ENCODE results near the gene SHB.

The SHB gene

DNA sequence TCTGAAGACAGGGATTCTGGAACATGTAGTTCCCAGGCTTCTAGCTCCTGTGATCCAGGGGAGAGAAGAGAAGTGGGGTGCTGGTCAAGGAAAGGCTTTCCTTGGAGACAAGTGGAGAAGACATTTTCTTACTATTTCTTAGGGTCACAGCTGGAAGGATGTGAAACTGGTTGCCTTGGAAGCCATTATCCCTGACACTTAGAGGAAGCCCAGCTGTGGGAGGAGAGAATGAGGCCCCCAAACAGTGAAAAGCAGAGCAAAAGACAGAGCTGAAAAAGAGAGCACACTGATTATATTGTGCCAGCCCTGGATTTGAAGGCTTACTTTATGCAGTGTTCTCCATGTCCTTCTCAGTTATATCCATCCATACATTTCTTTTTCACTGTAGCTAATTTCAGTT lies 17.5 kb upstream of the SHB start:
- Histone ChIP-seq H3K9me3 (ENCODE audit: control insufficient read depth, insufficient read depth, low read depth, low read length) (no peaks in the 10 kb centered on the region), H3K4me1 (ENCODE audit: control insufficient read depth, insufficient read depth, low read length) (peaks cover 15% of the 10 kb centered on the region), H3K4me3 (ENCODE audit: low read depth, low read length) (no peak overlapping the region), H3K9ac (ENCODE audit: low read length) (no peak overlapping the region), H3K27me3 (ENCODE audit: control insufficient read depth, insufficient read depth, low read length) (no peaks in the 10 kb centered on the region), H3K36me3 (ENCODE audit: control insufficient read depth, insufficient read depth, low read length) (no peaks in the 10 kb centered on the region), H3K27ac (ENCODE audit: low read depth, low read length) (no peak overlapping the region)

DNA sequence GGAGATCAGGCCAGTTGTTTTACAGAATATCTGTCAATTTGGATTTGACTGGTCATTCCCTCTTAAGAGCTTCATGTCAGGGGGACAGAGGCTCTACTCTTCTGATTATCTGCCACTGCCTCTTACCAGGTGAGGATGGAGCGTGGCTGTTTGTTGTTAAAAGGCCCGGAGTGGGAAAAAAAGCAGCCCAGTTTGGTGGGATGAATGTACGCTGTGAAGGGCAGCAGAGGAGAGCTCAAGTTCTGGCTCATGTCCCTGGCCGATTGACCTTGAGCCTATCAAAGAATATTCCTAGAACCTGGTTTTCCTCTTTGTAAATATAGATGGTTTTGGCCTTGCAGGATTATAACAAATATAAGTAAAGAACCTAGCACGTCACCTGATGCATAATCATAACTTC lies 16.3 kb upstream of the SHB start:
- Histone ChIP-seq H3K9ac (ENCODE audit: low read length) (no peak overlapping the region), H3K4me1 (ENCODE audit: control insufficient read depth, insufficient read depth, low read length) (peaks cover 15% of the 10 kb centered on the region), H3K27ac (ENCODE audit: low read depth, low read length) (no peak overlapping the region), H3K27me3 (ENCODE audit: control insufficient read depth, insufficient read depth, low read length) (no peaks in the 10 kb centered on the region), H3K9me3 (ENCODE audit: control insufficient read depth, insufficient read depth, low read depth, low read length) (no peaks in the 10 kb centered on the region), H3K4me3 (ENCODE audit: low read depth, low read length) (no peak overlapping the region), H3K36me3 (ENCODE audit: control insufficient read depth, insufficient read depth, low read length) (no peaks in the 10 kb centered on the region)

DNA sequence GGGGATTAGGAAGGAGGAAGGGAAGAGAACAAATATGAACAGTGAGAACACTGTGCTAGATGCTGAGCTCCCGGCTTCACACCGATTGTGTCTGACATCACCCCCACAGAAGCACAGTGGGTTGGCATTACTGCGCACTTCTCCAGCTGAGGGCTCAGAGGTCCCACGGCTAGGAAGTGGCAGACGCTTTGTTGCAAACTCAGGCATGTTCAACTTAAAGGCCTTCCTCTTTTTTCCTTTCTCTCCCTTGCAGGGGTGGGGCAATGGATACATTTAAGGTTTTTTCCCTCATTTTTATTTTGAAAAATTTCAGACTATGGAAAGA lies 15.5 kb upstream of the SHB start:
- no peaks in the 10 kb centered on the region for H3K27me3 ChIP-seq (ENCODE audit: control insufficient read depth, insufficient read depth, low read length)

DNA sequence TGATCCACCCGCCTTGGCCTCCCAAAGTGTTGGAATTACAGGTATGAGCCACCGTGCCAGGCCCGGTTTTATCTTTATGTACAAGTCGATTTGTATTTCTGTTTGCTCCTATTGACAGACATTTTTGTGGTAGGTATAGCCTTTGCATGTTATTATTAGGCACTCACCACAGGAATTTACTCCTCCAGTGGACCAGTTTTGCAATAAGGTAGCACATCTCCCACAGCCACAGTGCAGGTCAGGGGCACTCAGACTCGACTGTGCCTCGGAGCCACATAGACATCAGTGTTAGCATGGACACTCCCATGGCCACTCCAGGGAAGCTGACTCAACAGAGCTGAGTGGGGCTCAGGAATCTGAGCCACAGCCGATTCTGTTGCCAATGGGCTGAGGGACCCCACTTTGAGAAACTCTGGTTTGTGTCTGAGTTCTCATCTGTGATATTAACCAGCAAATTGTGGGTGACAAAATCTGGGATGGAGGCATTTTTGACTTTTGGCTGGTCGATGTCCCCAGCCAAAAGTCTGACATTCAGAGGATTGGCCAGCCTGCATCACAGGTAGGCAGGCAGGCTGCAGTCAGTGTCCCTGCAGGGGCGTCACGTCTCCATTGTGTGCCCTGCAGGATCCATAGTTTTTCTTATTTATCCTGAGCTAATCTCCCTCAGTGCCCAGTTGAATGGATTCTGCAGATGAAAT lies 15.0 kb upstream of the SHB start:
- Histone ChIP-seq H3K36me3 (ENCODE audit: control insufficient read depth, insufficient read depth, low read length) (no peaks in the 10 kb centered on the region), H3K4me1 (ENCODE audit: control insufficient read depth, insufficient read depth, low read length) (peaks cover 14% of the 10 kb centered on the region), H3K27ac (ENCODE audit: low read depth, low read length) (no peak overlapping the region)

More for the DNA sequence above, 15.5 kb upstream of the SHB start:
- no peaks in the 10 kb centered on the region for H3K9me3 ChIP-seq (ENCODE audit: control insufficient read depth, insufficient read depth, low read depth, low read length)
- no peak overlapping the region for H3K9ac ChIP-seq (ENCODE audit: low read length)
- no peak overlapping the region for H3K4me3 ChIP-seq (ENCODE audit: low read depth, low read length)
- H3K4me1 ChIP-seq (ENCODE audit: control insufficient read depth, insufficient read depth, low read length): peaks cover 11% of the 10 kb centered on the region
- no peaks in the 10 kb centered on the region for H3K36me3 ChIP-seq (ENCODE audit: control insufficient read depth, insufficient read depth, low read length)
- H3K27ac ChIP-seq (ENCODE audit: low read depth, low read length): no peak overlapping the region

DNA sequence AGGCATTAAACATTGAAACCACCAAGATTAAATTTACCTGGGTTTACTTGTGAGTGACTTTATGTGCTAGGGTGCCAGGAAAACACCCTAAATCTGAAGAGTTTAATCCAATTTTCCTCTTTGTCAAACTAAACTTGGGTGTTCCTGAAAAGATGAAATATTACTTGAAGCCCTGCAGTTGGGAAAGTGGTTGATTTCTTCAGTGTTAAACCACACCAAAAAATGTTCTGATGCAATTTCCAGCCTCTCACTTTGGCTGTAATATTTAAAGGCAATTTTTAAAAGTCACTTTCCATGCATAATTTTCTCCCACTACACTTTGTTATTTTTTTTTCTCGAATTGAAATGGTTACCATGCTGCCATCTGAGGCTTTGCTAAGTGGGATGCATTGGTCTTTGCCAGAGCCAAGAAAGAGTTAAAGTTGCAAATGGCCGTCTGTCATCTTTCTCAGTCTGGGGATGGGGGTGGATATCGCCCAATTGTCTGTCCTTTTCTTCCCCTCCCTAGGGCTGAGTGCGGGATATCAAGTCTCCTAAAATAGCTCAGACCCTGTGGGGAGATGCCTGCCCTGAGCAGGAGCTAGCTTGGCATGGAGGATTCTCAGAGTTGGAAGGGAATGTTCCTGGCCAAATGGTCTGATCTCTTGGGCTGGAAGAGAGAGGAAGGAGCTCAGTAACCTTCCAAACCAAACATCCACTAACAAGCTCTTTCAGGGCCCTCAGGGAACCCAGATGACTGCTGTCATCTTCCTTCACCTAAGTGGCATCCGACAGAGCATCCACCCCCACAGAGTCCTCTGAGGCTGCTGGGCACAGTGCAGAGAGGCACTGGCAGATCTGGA lies 13.6 kb upstream of the SHB start:
- peaks cover 16% of the 10 kb centered on the region for H3K4me1 ChIP-seq (ENCODE audit: control insufficient read depth, insufficient read depth, low read length)
- no peak overlapping the region for H3K9ac ChIP-seq (ENCODE audit: low read length)
- no peak overlapping the region for H3K4me3 ChIP-seq (ENCODE audit: low read depth, low read length)
- H3K27ac ChIP-seq (ENCODE audit: low read depth, low read length): no peak overlapping the region
- H3K9me3 ChIP-seq (ENCODE audit: control insufficient read depth, insufficient read depth, low read depth, low read length): no peaks in the 10 kb centered on the region
- H3K27me3 ChIP-seq (ENCODE audit: control insufficient read depth, insufficient read depth, low read length): no peaks in the 10 kb centered on the region
- H3K36me3 ChIP-seq (ENCODE audit: control insufficient read depth, insufficient read depth, low read length): no peaks in the 10 kb centered on the region

More for the DNA sequence above, 15.0 kb upstream of the SHB start:
- Histone ChIP-seq H3K27me3 (ENCODE audit: control insufficient read depth, insufficient read depth, low read length) (no peaks in the 10 kb centered on the region), H3K9me3 (ENCODE audit: control insufficient read depth, insufficient read depth, low read depth, low read length) (no peaks in the 10 kb centered on the region), H3K4me3 (ENCODE audit: low read depth, low read length) (no peak overlapping the region), H3K9ac (ENCODE audit: low read length) (no peak overlapping the region)

DNA sequence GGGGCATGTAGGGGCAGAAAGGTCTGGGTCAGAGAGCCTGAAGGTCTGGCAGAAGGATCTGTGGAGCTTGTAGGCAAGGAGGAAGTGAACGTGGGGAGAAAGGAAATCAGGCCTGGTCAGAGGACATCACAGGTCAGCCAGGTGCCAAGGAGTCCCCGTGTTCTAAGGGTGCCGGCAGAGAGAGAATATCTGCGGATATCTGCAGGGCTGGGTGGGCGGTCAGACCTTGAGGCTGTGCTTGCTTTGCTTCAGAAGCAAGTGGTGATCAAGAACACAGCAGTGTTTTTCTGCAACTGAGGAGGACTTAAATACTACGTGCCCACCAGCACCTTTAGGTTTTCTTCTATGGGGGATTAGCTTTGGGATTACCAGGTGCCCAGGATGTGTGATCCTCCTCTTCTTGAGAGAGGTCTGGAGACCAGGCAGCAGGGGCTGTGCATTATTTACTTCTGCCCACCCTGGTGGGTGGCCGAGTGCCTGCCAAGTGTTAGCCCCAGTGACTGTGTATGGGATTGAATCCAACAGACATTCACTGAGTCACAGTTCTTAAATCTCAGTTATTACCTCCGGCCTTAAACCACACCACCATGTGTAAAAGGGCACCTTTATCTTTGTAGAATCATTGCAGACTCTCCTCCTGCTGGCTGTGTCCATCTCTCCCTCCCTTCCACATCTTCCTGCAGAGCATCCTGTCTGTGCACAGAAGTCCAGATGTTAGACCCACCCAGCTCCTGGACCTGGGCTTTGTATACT lies 12.5 kb upstream of the SHB start:
- H3K36me3 ChIP-seq (ENCODE audit: control insufficient read depth, insufficient read depth, low read length): no peaks in the 10 kb centered on the region
- no peak overlapping the region for H3K27ac ChIP-seq (ENCODE audit: low read depth, low read length)
- H3K9ac ChIP-seq (ENCODE audit: low read length): no peak overlapping the region
- H3K4me3 ChIP-seq (ENCODE audit: low read depth, low read length): no peak overlapping the region
- no peaks in the 10 kb centered on the region for H3K27me3 ChIP-seq (ENCODE audit: control insufficient read depth, insufficient read depth, low read length)
- no peaks in the 10 kb centered on the region for H3K9me3 ChIP-seq (ENCODE audit: control insufficient read depth, insufficient read depth, low read depth, low read length)
- H3K4me1 ChIP-seq (ENCODE audit: control insufficient read depth, insufficient read depth, low read length): peaks cover 16% of the 10 kb centered on the region

DNA sequence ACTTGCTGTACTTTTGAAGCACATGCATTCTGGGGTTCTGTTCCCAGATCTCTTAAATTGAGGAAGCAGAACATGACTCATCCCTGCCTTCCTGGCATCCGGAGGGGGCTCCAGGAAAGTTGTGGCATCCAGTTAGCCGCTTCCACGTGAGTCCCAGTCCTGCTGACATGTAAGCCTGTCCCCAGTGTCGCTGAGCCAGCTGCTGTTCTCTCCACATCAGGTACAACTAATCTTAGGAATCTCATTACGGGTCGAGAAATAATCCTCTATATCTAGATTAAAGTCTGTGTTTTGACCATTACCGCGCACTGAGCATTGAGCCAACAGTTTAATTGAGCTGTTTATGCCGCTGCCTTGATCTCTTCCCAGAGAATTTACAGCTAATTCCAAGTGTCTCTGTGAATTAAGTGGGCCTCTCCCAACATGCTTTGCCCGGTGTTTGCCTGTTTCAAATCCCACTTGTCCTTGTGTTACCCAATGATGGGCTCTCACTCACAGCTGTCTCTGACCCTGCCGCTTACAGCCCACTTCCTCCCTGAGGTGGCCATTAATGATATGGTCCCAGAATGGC lies 10.5 kb upstream of the SHB start:
- Histone ChIP-seq H3K9me3 (ENCODE audit: control insufficient read depth, insufficient read depth, low read depth, low read length) (no peaks in the 10 kb centered on the region), H3K4me3 (ENCODE audit: low read depth, low read length) (no peak overlapping the region), H3K27ac (ENCODE audit: low read depth, low read length) (no peak overlapping the region), H3K36me3 (ENCODE audit: control insufficient read depth, insufficient read depth, low read length) (no peaks in the 10 kb centered on the region), H3K9ac (ENCODE audit: low read length) (no peak overlapping the region), H3K4me1 (ENCODE audit: control insufficient read depth, insufficient read depth, low read length) (peaks cover 16% of the 10 kb centered on the region), H3K27me3 (ENCODE audit: control insufficient read depth, insufficient read depth, low read length) (no peaks in the 10 kb centered on the region)

DNA sequence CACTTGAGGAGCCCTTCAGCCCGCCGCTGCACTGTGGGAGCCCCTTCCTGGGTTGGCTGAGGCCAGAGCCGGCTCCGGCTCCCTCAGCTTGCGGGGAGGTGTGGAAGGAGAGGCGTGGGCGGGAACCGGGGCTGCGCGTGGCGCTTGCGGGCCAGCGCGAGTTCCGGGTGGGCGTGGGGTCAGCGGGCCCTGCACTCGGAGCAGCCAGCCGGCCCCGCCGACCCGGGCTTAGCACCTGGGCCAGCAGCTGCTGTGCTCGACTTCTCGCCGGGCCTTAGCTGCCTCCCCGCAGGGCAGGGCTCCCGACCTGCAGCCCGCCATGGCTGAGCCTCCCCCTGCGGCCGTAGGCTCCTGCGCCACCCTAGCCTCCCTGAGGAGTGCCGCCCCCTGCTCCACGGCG lies 6.2 kb upstream of the SHB start:
- Histone ChIP-seq H3K4me1 (ENCODE audit: control insufficient read depth, insufficient read depth, low read length) (peaks cover 13% of the 10 kb centered on the region), H3K9me3 (ENCODE audit: control insufficient read depth, insufficient read depth, low read depth, low read length) (no peaks in the 10 kb centered on the region), H3K27ac (ENCODE audit: low read depth, low read length) (no peak overlapping the region)

DNA sequence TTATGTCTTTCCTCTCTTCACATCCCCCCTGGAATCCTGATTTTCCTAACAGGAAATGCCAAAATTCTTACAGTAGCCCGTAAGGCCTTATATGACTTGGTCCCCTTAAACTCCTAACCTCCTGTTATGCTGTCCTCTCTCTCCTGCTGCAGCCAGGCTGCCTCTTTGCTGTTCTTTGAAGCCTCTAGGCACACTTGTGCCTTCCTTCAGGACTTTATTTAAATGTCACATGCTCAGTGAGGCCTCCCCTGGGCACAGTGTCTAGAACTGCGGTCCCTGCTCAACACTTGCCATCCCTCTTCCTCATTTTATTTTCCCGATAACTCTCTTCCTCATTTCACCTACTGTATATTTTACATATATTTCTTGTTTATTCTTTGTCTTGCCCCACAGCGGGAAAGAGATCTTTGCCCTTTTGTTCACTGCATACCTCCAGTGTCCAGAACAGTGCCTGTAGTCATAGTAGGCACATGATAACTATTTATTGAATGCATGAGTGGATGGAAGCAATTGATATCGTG lies 5.5 kb upstream of the SHB start:
- H3K36me3 ChIP-seq (ENCODE audit: control insufficient read depth, insufficient read depth, low read length): no peaks in the 10 kb centered on the region
- H3K9me3 ChIP-seq (ENCODE audit: control insufficient read depth, insufficient read depth, low read depth, low read length): no peaks in the 10 kb centered on the region
- H3K4me3 ChIP-seq (ENCODE audit: low read depth, low read length): no peak overlapping the region
- no peak overlapping the region for H3K27ac ChIP-seq (ENCODE audit: low read depth, low read length)
- H3K27me3 ChIP-seq (ENCODE audit: control insufficient read depth, insufficient read depth, low read length): no peaks in the 10 kb centered on the region
- H3K4me1 ChIP-seq (ENCODE audit: control insufficient read depth, insufficient read depth, low read length): peaks cover 10% of the 10 kb centered on the region
- H3K9ac ChIP-seq (ENCODE audit: low read length): no peak overlapping the region

More for the DNA sequence above, 6.2 kb upstream of the SHB start:
- Histone ChIP-seq H3K4me3 (ENCODE audit: low read depth, low read length) (no peak overlapping the region), H3K9ac (ENCODE audit: low read length) (no peak overlapping the region), H3K36me3 (ENCODE audit: control insufficient read depth, insufficient read depth, low read length) (no peaks in the 10 kb centered on the region), H3K27me3 (ENCODE audit: control insufficient read depth, insufficient read depth, low read length) (no peaks in the 10 kb centered on the region)

DNA sequence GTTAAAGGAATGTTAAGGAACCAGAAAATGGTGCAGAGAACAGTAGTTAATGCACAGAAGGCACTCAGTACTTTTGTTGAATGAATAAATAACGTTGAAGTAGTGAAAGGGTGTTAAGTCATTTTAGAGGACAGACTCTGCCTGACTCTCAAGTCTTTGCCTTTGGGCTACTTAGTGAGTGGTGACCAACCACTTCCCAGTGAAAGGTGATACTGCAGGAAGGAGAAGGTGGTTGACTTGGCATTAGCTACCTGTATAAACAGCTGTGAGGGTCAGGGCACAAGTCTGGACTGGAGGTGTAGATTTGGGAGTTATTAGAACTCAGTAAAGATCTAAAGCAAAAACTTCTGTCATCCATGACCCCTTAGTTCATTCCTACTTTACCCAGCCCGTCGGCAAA lies 4.9 kb upstream of the SHB start:
- Histone ChIP-seq H3K9ac (ENCODE audit: low read length) (no peak overlapping the region), H3K4me3 (ENCODE audit: low read depth, low read length) (no peak overlapping the region), H3K36me3 (ENCODE audit: control insufficient read depth, insufficient read depth, low read length) (no peaks in the 10 kb centered on the region), H3K9me3 (ENCODE audit: control insufficient read depth, insufficient read depth, low read depth, low read length) (no peaks in the 10 kb centered on the region), H3K4me1 (ENCODE audit: control insufficient read depth, insufficient read depth, low read length) (peaks cover 3% of the 10 kb centered on the region; the same call in 1 of the 2 replicates), H3K27me3 (ENCODE audit: control insufficient read depth, insufficient read depth, low read length) (no peaks in the 10 kb centered on the region), H3K27ac (ENCODE audit: low read depth, low read length) (no peak overlapping the region)
